ENCODE data around the gene TMEM242.

GRCh38 chr6:157307661-157308060, 15.7 kb downstream of the TMEM242 start:
- TF ChIP-seq TAF1 (IDR thresholded peaks at IDR 0.05; ENCODE audit: low read depth, low read length) (no peak), CHD2 (IDR thresholded peaks at IDR 0.05; ENCODE audit: low read length) (no peak), JUND (IDR thresholded peaks at IDR 0.05; ENCODE audit: low read length) (no peak), POLR2A (IDR thresholded peaks at IDR 0.05; ENCODE audit: control extremely low read depth in 1 of 2, low read depth in 2 of 2, low read length in 2 of 2) (no peak), BRCA1 (IDR thresholded peaks at IDR 0.05; ENCODE audit: low read depth, low read length) (no peak), RFX5 (IDR thresholded peaks at IDR 0.05; ENCODE audit: borderline replicate concordance, low read depth, low read length) (no peak), SP4 (IDR thresholded peaks at IDR 0.05; ENCODE audit: low read length) (no peak), EZH2 (IDR thresholded peaks at IDR 0.05; ENCODE audit: low read depth, low read length, severe bottlenecking) (no peak), CTCF (IDR thresholded peaks at IDR 0.05; ENCODE audit: control extremely low read depth in 1 of 3, insufficient read depth in 1 of 3, low read depth in 1 of 3, low read length in 3 of 3) (no peak), GABPA (IDR thresholded peaks at IDR 0.05; ENCODE audit: borderline replicate concordance, insufficient read depth, low read length) (no peak), TAF7 (optimal IDR thresholded peaks at IDR 0.05; ENCODE audit: borderline replicate concordance, low read depth, low read length) (no peak)

All from H1 (cell line).